HepG2 (cell line): ENCODE measurements around the gene CYP2W1. TPM values are rescaled to one million over a fixed set of nuclear protein-coding genes. Genes with fewer than 3 reads are reported as not detected.
A peak's percentile ranks its signal among the peaks of the same experiment; 100 is the strongest.

ENCODE experiments used
- AGO2 ChIP-seq: fragments of 200-400 bp; formaldehyde crosslinking; optimal IDR thresholded peaks from 2 replicates; pipeline ENCODE3; 2017; ENCODE audit warnings: mild to moderate bottlenecking, low read depth, low read length, moderate library complexity
- ELF1 ChIP-seq: sonication (generic); formaldehyde crosslinking; IDR thresholded peaks from 2 replicates; pipeline ENCODE4 v1.4.0; 2020; ENCODE audit warnings: missing genetic modification reagents
- KDM2A ChIP-seq: sonication (generic); formaldehyde crosslinking; IDR thresholded peaks from 2 replicates; pipeline ENCODE4 v1.4.0; 2020; ENCODE audit warnings: low read depth, missing genetic modification reagents, borderline replicate concordance
- KLF15 ChIP-seq: sonication (generic); formaldehyde crosslinking; IDR thresholded peaks from 2 replicates; pipeline ENCODE4 v1.8.1; 2023; ENCODE audit warnings: borderline replicate concordance, mild to moderate bottlenecking, inconsistent platforms, missing genetic modification reagents, mixed read lengths
- NFE2L2 ChIP-seq: fragments of 150-350 bp; IDR thresholded peaks from 2 replicates; pipeline ENCODE4 v1.6.1; 2014; ENCODE audit warnings: low read length
- SNAI1 ChIP-seq: sonication (generic); formaldehyde crosslinking; IDR thresholded peaks from 2 replicates; pipeline ENCODE4 v1.5.0; 2020; ENCODE audit warnings: mild to moderate bottlenecking, missing genetic modification reagents, borderline replicate concordance
- SSRP1 ChIP-seq: IDR thresholded peaks from 2 replicates; pipeline ENCODE4 v1.6.1; 2016; ENCODE audit warnings: control low read depth
- TBX2 ChIP-seq: sonication (generic); formaldehyde crosslinking; IDR thresholded peaks from 2 replicates; pipeline ENCODE4 v1.5.0; 2020; ENCODE audit warnings: missing genetic modification reagents, mild to moderate bottlenecking, borderline replicate concordance
- ZMYM2 ChIP-seq: sonication (generic); formaldehyde crosslinking; IDR thresholded peaks from 2 replicates; pipeline ENCODE4 v1.8.0; 2022; ENCODE audit warnings: mild to moderate bottlenecking, missing genetic modification reagents
- ZMYM3 ChIP-seq: sonication (generic); formaldehyde crosslinking; IDR thresholded peaks from 2 replicates; pipeline ENCODE4 v1.5.1; 2020; ENCODE audit warnings: mild to moderate bottlenecking, missing genetic modification reagents
- ZNF121 ChIP-seq: sonication (generic); formaldehyde crosslinking; IDR thresholded peaks from 2 replicates; pipeline ENCODE4 v1.5.0; 2020; ENCODE audit warnings: mild to moderate bottlenecking, missing genetic modification reagents
- ZNF251 ChIP-seq: sonication (generic); formaldehyde crosslinking; IDR thresholded peaks from 2 replicates; pipeline ENCODE4 v1.9.0; 2021; ENCODE audit warnings: mild to moderate bottlenecking, missing genetic modification reagents
- ZNF672 ChIP-seq: sonication (generic); formaldehyde crosslinking; IDR thresholded peaks from 2 replicates; pipeline ENCODE4 v1.8.1; 2022; ENCODE audit warnings: missing genetic modification reagents
- ZNF709 ChIP-seq: sonication (generic); formaldehyde crosslinking; IDR thresholded peaks from 2 replicates; pipeline ENCODE4 v1.5.0; 2020; ENCODE audit warnings: mild to moderate bottlenecking, missing genetic modification reagents
- ZNF777 ChIP-seq: sonication (generic); formaldehyde crosslinking; IDR thresholded peaks from 2 replicates; pipeline ENCODE4 v1.4.0; 2020; ENCODE audit warnings: missing genetic modification reagents
- ZNF792 ChIP-seq: IDR thresholded peaks from 2 replicates; pipeline ENCODE4 v1.6.1; 2016
- polyA plus RNA-seq, 8 experiments: library from polyadenylated mRNA; depleted of rRNA in 3 of 8; stranded (reverse) in 7 of 8; unstranded in 1 of 8; fragments of >200 nt; fragmentation: Illumina TruSeq in 4 of 8; extraction: Trizol in 4 of 8; gene quantifications; 2 replicates each; pipeline versions ENCODE4 v1.2.1 to v1.2.3, GENCODE V29; 2011 to 2016; ENCODE audit warnings: low read depth in 4 of 8, missing spikeins in 1 of 8, mixed read lengths in 1 of 8; ENCODE audit not compliant: insufficient read depth in 1 of 8
- total RNA-seq, 5 experiments: library from RNA; depleted of rRNA; stranded (reverse); fragments of >200 nt; fragmentation: Illumina TruSeq; extraction: Trizol; gene quantifications; 2 replicates each; pipeline ENCODE4 v1.2.3, GENCODE V29; 2016; ENCODE audit warnings: low read depth in 1 of 5
- TF ChIP-seq, protein P1 (sequence below): sonication (generic); formaldehyde crosslinking; IDR thresholded peaks from 2 replicates; pipeline ENCODE4 v1.4.0; 2020; ENCODE audit warnings: missing genetic modification reagents, borderline replicate concordance
- TF ChIP-seq, protein P2 (sequence below): sonication (generic); formaldehyde crosslinking; IDR thresholded peaks from 2 replicates; pipeline ENCODE4 v1.4.0; 2020; ENCODE audit warnings: missing genetic modification reagents
- TF ChIP-seq, protein P3 (sequence below): sonication (generic); formaldehyde crosslinking; IDR thresholded peaks from 2 replicates; pipeline ENCODE4 v1.4.0; 2020; ENCODE audit warnings: mild to moderate bottlenecking, missing genetic modification reagents
- TF ChIP-seq, protein P4 (sequence below): IDR thresholded peaks from 2 replicates; pipeline ENCODE4 v1.4.0; 2020; ENCODE audit warnings: mild to moderate bottlenecking, missing genetic modification reagents

Gene CYP2W1
- total and polyA plus RNA-seq, 2 of the 13 experiments (the other 11 are each of a cell fraction or from before 2014, with no cell fraction given) = 19.5 to 31.7 TPM

DNA sequence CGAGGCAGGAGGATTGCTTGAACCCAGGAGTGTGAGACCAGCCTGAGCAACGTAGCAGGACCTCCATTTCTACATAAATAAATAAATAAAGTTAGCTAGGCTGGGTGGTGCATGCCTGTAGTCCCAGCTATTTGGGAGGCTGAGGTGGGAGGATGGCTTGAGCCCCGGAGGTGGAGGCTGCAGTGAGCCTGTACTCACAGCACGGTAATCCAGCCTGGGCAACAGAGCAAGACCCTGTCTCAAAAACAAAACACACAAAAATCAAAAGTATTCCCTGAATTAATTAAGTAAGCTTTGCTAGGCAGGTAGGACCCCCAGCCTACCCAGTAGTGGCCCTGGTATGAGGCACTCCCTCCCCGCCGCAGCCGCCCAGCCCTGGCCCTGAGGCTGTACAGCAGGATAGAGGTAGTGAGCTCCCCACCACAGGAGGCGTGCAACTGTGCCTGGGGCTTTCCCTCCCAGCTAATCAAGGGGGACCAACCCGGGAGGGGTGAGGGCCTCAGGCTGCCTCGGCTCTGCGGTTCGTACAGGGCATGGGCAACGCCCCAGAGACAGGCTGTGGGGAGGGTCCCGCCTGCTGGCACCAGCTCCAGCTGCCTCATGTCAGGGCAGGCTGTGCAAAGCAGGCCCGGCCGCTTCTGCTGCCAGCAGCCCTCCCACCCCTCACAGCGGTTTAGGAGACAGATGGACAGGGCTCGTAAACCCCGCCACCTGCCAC lies 1.0 kb upstream of the CYP2W1 start (continued):
- TF ChIP-seq, protein P1, sequence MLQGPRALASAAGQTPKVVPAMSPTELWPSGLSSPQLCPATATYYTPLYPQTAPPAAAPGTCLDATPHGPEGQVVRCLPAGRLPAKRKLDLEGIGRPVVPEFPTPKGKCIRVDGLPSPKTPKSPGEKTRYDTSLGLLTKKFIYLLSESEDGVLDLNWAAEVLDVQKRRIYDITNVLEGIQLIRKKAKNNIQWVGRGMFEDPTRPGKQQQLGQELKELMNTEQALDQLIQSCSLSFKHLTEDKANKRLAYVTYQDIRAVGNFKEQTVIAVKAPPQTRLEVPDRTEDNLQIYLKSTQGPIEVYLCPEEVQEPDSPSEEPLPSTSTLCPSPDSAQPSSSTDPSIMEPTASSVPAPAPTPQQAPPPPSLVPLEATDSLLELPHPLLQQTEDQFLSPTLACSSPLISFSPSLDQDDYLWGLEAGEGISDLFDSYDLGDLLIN (CRISPR knock-in tag) = no peak
- TF ChIP-seq ZNF777 (no peak), AGO2 (peak; percentile 94), KDM2A (no peak), ZMYM2 (CRISPR knock-in tag) (no peak), SSRP1 (CRISPR knock-in tag) (no peak), ZMYM3 (peak; percentile 95), ZNF792 (CRISPR knock-in tag) (no peak), ZNF709 (CRISPR knock-in tag) (no peak), SNAI1 (no peak), ZNF121 (CRISPR knock-in tag) (peak; percentile 61; the same call in 1 of the 2 replicates), NFE2L2 (no peak), ZNF251 (no peak), KLF15 (CRISPR knock-in tag) (no peak), TBX2 (no peak), ZNF672 (CRISPR knock-in tag) (no peak), ELF1 (CRISPR knock-in tag) (no peak)
- TF ChIP-seq, protein P2, sequence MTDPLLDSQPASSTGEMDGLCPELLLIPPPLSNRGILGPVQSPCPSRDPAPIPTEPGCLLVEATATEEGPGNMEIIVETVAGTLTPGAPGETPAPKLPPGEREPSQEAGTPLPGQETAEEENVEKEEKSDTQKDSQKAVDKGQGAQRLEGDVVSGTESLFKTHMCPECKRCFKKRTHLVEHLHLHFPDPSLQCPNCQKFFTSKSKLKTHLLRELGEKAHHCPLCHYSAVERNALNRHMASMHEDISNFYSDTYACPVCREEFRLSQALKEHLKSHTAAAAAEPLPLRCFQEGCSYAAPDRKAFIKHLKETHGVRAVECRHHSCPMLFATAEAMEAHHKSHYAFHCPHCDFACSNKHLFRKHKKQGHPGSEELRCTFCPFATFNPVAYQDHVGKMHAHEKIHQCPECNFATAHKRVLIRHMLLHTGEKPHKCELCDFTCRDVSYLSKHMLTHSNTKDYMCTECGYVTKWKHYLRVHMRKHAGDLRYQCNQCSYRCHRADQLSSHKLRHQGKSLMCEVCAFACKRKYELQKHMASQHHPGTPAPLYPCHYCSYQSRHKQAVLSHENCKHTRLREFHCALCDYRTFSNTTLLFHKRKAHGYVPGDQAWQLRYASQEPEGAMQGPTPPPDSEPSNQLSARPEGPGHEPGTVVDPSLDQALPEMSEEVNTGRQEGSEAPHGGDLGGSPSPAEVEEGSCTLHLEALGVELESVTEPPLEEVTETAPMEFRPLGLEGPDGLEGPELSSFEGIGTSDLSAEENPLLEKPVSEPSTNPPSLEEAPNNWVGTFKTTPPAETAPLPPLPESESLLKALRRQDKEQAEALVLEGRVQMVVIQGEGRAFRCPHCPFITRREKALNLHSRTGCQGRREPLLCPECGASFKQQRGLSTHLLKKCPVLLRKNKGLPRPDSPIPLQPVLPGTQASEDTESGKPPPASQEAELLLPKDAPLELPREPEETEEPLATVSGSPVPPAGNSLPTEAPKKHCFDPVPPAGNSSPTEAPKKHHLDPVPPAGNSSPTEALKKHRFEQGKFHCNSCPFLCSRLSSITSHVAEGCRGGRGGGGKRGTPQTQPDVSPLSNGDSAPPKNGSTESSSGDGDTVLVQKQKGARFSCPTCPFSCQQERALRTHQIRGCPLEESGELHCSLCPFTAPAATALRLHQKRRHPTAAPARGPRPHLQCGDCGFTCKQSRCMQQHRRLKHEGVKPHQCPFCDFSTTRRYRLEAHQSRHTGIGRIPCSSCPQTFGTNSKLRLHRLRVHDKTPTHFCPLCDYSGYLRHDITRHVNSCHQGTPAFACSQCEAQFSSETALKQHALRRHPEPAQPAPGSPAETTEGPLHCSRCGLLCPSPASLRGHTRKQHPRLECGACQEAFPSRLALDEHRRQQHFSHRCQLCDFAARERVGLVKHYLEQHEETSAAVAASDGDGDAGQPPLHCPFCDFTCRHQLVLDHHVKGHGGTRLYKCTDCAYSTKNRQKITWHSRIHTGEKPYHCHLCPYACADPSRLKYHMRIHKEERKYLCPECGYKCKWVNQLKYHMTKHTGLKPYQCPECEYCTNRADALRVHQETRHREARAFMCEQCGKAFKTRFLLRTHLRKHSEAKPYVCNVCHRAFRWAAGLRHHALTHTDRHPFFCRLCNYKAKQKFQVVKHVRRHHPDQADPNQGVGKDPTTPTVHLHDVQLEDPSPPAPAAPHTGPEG = no peak
- TF ChIP-seq, protein P3, sequence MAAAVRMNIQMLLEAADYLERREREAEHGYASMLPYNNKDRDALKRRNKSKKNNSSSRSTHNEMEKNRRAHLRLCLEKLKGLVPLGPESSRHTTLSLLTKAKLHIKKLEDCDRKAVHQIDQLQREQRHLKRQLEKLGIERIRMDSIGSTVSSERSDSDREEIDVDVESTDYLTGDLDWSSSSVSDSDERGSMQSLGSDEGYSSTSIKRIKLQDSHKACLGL (CRISPR knock-in tag) = peak; percentile 47; the same call in 1 of the 2 replicates
- TF ChIP-seq, protein P4, sequence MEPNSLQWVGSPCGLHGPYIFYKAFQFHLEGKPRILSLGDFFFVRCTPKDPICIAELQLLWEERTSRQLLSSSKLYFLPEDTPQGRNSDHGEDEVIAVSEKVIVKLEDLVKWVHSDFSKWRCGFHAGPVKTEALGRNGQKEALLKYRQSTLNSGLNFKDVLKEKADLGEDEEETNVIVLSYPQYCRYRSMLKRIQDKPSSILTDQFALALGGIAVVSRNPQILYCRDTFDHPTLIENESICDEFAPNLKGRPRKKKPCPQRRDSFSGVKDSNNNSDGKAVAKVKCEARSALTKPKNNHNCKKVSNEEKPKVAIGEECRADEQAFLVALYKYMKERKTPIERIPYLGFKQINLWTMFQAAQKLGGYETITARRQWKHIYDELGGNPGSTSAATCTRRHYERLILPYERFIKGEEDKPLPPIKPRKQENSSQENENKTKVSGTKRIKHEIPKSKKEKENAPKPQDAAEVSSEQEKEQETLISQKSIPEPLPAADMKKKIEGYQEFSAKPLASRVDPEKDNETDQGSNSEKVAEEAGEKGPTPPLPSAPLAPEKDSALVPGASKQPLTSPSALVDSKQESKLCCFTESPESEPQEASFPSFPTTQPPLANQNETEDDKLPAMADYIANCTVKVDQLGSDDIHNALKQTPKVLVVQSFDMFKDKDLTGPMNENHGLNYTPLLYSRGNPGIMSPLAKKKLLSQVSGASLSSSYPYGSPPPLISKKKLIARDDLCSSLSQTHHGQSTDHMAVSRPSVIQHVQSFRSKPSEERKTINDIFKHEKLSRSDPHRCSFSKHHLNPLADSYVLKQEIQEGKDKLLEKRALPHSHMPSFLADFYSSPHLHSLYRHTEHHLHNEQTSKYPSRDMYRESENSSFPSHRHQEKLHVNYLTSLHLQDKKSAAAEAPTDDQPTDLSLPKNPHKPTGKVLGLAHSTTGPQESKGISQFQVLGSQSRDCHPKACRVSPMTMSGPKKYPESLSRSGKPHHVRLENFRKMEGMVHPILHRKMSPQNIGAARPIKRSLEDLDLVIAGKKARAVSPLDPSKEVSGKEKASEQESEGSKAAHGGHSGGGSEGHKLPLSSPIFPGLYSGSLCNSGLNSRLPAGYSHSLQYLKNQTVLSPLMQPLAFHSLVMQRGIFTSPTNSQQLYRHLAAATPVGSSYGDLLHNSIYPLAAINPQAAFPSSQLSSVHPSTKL (CRISPR knock-in tag) = no peak
